Measurements from ENCODE around the gene ZNF536. TPM values are rescaled to one million over a fixed set of nuclear protein-coding genes. Genes with fewer than 3 reads are reported as not detected.

ZNF536 gene
- total and polyA plus RNA-seq, 7 donors = 0.01 to 0.94 (median 0.20) TPM; not detected in 1

DNA sequence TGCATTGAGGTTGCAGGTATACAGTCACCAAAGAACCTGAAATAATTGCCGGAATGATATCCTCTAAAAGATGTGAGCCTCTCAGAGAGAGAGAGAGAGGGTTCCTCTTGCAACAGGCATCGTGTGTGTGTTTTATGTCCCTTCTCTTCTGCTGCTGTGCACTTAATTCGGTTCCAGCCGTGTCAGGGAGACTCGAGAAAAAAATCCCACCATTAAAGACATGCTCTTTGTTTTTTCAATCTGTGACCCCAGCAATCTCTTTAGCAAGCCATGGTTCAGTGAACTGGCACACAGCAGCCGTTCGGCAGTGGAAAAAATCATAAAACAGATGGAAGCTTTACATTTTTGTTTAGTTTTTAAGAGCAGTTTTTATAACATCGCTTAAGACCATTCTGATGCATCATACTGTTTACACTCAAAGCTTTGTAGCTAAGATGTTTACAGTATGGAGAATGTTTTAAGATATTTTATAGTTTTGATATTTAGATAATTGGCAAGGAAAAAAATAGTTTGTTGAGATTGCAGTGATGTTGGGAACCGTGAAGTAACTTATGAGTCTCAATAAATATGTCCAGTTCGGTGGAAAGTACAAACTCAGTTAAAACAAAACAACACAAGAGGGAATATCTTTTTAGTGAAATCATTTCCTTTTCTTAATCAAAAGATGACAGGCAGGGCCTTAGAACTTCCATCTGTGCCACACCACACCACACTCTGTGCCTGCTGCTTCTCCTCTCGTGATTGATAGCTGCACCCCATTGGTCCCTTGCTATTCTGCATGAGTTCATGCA, 31.2 kb upstream of the ZNF536 start:
- Histone ChIP-seq H3K4me3 (no peak overlapping the region), H3K9me3 (no peaks in the 10 kb centered on the region), H3K36me3 (ENCODE audit: insufficient read depth in 1 of 2, low read depth in 1 of 2) (no peaks in the 10 kb centered on the region), H3K27ac (no peak overlapping the region), H3K4me1 (no peaks in the 10 kb centered on the region), H3K27me3 (ENCODE audit: insufficient read depth in 3 of 3, low read length in 2 of 3) (no peaks in the 10 kb centered on the region)
- TF ChIP-seq, protein P1, sequence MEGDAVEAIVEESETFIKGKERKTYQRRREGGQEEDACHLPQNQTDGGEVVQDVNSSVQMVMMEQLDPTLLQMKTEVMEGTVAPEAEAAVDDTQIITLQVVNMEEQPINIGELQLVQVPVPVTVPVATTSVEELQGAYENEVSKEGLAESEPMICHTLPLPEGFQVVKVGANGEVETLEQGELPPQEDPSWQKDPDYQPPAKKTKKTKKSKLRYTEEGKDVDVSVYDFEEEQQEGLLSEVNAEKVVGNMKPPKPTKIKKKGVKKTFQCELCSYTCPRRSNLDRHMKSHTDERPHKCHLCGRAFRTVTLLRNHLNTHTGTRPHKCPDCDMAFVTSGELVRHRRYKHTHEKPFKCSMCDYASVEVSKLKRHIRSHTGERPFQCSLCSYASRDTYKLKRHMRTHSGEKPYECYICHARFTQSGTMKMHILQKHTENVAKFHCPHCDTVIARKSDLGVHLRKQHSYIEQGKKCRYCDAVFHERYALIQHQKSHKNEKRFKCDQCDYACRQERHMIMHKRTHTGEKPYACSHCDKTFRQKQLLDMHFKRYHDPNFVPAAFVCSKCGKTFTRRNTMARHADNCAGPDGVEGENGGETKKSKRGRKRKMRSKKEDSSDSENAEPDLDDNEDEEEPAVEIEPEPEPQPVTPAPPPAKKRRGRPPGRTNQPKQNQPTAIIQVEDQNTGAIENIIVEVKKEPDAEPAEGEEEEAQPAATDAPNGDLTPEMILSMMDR (IDR thresholded peaks at IDR 0.05) = no peak
- no peak for DNase-seq
- ATAC-seq = no peak
- WGBS, 3 donors = 40 to 42% (median 41%) methylated on average over 11 of the region's 11 CpGs
- intact Hi-C loops (cut with DNase I) = no loop called here

DNA sequence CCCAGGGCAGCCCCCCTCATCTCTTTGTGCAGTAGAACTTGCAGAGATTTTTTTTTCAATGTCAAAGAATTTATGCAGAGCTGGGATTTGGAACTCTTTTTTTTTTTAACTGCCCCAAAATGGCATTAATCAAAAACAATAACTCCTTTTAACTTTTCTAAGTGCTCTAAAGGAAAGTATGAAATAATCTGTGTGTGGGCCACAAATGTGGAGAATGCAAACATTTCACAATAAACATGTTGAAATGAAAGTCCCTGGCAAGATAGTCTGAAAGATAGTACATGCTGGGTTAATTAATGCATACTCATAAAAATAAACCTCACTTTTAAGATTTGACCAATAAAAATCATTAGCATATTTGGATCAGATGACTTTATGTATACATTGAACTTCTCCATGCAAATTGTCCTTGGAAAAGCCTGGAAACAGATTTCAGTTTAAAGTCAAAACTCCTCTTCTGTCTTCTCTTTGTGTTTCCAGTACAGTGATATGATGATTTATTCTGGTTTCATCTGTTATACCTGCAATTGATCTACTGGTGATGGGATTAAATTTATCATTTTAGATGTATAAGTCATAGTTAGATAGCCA, 30.5 kb upstream of the ZNF536 start:
- Histone ChIP-seq H3K27me3 (ENCODE audit: insufficient read depth in 3 of 3, low read length in 2 of 3) (no peaks in the 10 kb centered on the region), H3K27ac (no peak overlapping the region), H3K4me1 (no peaks in the 10 kb centered on the region), H3K4me3 (no peak overlapping the region), H3K9me3 (no peaks in the 10 kb centered on the region), H3K36me3 (ENCODE audit: insufficient read depth in 1 of 2, low read depth in 1 of 2) (no peaks in the 10 kb centered on the region)
- ATAC-seq (no peak), DNase-seq (no peak)
- intact Hi-C loops (cut with DNase I) = no loop called here
- TF ChIP-seq, protein P1 (IDR thresholded peaks at IDR 0.05) = no peak

DNA sequence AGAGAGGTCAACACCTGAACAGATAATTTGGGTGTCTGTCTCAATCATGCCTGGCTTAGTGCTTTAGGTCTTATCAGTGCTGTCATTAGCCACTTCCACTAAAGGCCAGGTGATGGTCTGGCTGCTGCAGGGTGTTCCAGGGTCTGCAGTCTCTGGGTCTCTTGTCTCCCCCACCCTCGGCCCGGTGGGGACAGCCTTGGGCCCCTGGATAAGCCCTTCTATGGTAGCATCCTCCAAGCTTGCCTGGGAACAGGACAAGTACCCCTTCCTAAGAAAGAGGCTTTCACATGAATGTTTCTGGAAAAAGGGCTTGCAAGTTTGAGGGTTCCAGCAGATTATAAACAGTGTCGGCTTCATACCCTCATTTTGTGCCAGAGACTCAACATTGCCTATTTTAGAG, 29.3 kb upstream of the ZNF536 start:
- WGBS, 3 donors = 77 to 84% (median 78%) methylated on average over 3 of the region's 3 CpGs
- intact Hi-C loops (cut with DNase I) = no loop called here
- no peak overlapping the region for H3K4me3 ChIP-seq
- TF ChIP-seq, protein P1 (IDR thresholded peaks at IDR 0.05) = no peak
- no peaks in the 10 kb centered on the region for H3K36me3 ChIP-seq (ENCODE audit: insufficient read depth in 1 of 2, low read depth in 1 of 2)
- H3K27ac ChIP-seq = no peak overlapping the region
- no peaks in the 10 kb centered on the region for H3K9me3 ChIP-seq
- no peaks in the 10 kb centered on the region for H3K27me3 ChIP-seq (ENCODE audit: insufficient read depth in 3 of 3, low read length in 2 of 3)
- ATAC-seq (no peak), DNase-seq (no peak)
- no peaks in the 10 kb centered on the region for H3K4me1 ChIP-seq

DNA sequence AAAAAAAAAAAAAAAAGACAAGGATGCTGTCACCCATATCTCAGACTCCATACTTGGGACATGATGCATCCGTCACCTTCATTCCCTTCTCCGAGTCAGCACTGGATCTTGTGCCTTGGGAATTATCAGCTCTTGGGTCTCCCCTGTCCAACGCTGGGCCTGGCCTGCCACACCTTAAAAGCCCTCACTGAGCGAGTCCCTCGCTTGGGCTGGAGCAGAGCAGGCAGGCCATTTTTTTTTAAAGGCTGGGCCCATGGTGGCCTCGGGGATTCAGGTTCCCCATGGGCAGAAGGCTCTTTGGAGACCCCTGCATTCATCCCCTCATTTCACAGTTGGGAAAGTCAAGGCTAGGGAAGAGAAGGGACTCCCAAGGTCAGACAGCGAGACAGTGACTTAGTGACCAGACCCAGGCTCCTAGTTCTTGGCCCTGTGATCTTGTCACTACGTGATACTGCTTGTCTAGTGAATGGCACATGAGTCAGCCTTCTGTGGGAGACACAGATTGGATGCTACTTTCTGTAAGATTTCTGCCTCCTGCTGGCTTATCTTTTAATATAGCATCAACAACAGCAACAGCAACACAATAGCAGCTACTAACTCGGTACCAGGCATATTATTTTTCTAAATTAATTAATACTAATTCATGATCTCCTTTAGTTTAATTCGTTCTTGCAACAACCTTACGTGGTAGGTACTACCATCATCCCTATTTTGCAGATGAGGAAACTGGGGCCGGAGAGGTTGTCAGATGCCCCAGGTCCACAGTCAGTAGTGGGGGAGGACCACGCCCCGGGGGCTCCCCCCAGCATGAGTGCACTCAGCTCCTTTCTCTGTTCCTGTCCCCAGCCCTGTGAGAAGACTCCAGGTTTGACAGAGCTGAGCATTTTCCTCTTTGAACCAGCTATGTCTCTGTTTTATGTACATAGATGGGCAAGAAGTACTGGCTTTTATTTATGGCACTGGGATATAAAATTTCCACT, 27.4 kb upstream of the ZNF536 start:
- no peak overlapping the region for H3K4me3 ChIP-seq
- intact Hi-C loops (cut with DNase I) = no loop called here

More for the DNA sequence above, 27.4 kb upstream of the ZNF536 start:
- TF ChIP-seq, protein P1 (IDR thresholded peaks at IDR 0.05) = no peak
- ATAC-seq = no peak
- DNase-seq = no peak
- no peaks in the 10 kb centered on the region for H3K9me3 ChIP-seq
- WGBS, 3 donors = 90 to 92% (median 92%) methylated on average over 14 of the region's 14 CpGs
- no peak overlapping the region for H3K27ac ChIP-seq
- no peaks in the 10 kb centered on the region for H3K36me3 ChIP-seq (ENCODE audit: insufficient read depth in 1 of 2, low read depth in 1 of 2)
- no peaks in the 10 kb centered on the region for H3K27me3 ChIP-seq (ENCODE audit: insufficient read depth in 3 of 3, low read length in 2 of 3)
- no peaks in the 10 kb centered on the region for H3K4me1 ChIP-seq
